Activated CD8-positive, alpha-beta memory T cell treated with anti-CD3 and anti-CD28 coated beads for 4 hours (primary cell): Measurements from ENCODE around the gene SCAND1.
"Not testable (repeated sequence)": the region's sequence is repeated elsewhere in the genome, so short reads cannot be mapped to it uniquely, and the experiment has no call there.

Experiments used
- DNase-seq, 2 donors: peaks; one replicate each; pipeline ENCODE4 v3.0.0-alpha.2; 2020; ENCODE audit warnings: low read depth in 2 of 2

The SCAND1 gene

GRCh38 chr20:35954200-35954906 lies at the start of gene SCAND1:
TSS of gene SCAND1 (minus strand) at chr20:35954502. CDS start at chr20:35954284, 218 bp downstream.
- DNase-seq: peak; percentile 88 to 95

DNA sequence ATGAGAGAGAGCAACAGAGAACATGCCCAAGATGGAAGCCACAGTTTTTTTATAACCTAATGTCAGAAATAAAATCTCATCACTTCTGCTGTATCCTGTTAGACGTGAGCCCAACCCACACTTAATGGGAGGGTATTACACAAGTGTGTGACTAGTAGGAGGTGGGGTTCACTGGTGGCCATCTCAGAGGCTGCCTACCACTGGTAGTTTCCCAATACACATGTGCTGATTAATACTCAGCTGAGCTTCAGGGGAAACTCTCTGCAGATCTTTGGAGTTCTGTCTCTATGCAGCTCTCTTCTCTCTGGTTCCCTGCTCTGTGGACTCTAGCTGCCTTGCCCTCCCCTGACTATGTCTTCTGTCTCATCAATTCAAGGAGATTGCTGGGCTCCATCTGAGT lies 49.7 kb upstream of the SCAND1 start:
- no peak for DNase-seq

- DNase-seq: no peak
Measured at GRCh38 chr20:36002855-36003254, 48.6 kb upstream of the SCAND1 start.

GRCh38 chr20:36001331-36001730 lies 47.0 kb upstream of the SCAND1 start:
- not testable (repeated sequence) for DNase-seq

DNA sequence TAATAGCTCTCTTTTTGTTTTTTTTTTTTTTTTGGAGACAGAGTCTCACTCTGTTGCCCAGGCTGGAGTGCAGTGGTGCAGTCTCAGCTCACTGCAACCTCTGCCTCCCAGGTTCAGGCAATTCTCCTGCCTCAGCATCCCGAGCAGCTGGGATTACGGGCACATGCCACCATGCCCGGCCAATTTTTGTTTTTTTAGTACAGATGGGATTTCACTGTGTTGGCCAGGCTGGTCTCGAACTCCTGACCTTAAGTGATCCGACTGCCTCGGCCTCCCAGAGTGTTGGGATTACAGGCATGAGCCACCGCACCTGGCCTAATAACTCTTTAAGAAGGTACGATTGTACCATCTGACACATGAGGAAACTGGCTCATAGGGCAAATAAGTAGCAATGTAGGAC lies 42.2 kb upstream of the SCAND1 start:
- DNase-seq: not testable (repeated sequence)

- DNase-seq: peak; percentile 56 to 63
Measured at GRCh38 chr20:35994994-35995453, 40.7 kb upstream of the SCAND1 start.

DNA sequence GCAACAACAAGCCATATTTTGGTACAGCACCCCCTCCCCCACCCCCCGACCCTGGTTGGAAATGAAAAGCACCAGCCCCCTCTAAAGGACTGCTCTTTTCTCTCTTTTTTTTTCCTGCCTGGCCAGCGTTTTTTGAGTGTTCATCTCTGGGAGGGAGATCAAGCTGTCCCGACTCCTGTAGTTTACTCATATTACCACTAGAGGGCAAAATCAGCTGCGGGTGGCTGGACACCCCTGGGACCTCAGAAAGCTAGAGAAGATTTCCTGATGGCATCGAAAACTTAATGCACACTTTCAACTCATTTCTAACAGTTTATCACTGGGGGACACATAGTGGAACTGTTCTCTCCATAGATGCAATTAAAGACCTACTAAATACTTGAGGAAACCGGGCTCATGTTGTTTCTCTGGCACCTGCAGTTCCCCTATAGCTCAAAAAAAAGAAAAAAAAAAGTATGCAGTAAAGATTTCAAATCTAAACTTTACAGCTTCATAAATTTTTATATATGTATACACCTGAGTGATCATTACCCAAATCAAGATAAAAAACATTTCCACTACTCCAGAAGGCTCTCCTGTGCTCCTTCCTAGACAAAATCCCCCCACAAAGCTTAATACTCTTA lies 38.5 kb upstream of the SCAND1 start:
- DNase-seq: peak in 1 of 2 donors; percentile 14

DNA sequence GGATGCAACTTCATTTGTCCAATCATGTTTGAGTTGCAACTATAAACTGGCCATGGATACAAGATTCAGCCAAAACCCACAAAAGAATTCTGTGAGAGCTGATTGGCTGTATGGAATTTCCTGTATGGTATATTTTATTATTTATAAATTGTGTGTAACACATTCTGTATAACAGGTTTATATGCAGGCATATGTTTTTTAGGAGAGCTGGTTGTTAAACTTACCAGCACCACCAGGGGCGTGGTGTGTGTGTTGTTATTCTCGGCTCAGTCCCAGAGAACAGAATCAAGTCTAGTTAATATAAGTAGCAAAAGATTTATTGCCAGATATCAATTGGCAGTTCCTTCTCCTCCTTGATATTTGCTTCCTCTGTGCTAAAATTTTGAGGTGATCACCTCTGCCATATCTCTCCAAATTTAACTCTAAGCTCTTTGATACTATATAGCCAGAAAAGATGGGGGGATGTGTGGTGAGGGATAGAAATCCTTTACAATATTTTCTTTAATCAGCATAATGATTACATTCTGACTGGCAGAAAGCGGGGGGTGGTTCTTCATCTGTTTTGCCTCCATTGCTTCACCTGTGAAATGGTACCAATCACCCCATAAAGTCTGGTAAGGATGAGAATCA lies 37.0 kb upstream of the SCAND1 start:
- no peak for DNase-seq

DNA sequence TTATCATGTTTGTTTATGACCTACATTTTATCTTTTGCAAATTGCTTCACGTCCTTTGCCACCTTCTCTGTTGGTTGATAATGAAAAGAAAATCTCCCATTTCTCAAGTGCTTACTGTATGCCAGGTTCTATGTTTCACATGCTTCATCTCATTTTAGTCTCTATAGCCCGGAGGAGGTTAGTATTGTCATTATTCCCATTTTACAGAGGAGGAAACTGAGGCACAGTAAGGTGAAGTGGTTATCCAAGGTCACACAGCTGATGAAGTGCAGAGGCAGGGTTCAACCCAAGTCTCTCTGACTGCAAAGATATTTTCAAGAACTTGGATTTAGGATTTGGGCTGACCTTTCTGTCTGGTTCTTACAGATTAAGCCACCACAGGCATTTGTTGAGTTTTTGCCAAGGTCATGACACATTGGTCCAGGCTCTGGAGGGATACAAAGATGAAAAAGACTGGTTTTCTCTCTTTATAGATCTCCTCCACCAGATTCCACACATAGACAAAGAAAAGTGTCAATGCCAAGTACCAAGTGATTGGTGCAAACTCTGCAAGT lies 34.7 kb upstream of the SCAND1 start:
- no peak for DNase-seq

DNA sequence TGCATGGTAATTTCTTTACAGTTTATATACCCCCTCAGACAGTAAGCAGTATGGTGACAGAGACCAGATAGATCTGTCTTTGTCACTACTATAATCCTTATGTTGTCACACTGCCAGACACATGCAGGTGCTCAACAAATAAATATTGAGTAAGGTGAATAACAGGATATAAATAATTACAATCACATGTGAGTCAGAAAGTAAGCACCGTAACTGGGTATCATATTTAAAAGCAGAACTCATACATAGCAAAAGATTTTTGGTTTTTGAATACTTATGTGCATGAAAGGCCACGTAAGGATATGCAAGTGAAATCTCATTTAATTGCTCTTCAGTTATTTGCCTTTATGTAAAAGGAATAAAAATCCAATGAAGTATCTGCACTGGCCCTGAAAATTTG lies 31.5 kb upstream of the SCAND1 start:
- DNase-seq: no peak

- no peak for DNase-seq
Measured at GRCh38 chr20:35984382-35984781, 30.1 kb upstream of the SCAND1 start.

GRCh38 chr20:35981969-35982368 lies 27.7 kb upstream of the SCAND1 start:
- DNase-seq: no peak

DNA sequence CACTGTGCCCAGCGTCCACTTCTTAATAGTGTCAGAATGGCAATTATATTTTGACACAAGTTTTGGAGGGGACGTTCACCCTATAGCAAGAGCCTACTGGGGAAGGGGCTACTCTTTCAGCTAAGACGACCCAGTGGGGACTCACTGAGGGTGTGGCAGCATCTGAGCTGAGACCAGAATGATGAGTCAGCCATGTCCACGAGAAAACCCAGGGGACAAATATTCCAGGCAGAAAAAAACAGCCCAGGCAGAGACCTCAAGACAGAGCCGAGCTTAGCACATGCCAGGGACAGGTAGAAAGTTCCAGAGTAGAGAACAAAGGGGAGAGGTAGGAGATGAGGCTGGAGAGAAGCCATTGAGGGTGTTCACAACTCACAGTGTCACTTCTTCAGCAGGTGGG lies 25.2 kb upstream of the SCAND1 start:
- no peak for DNase-seq

- DNase-seq: no peak
Measured at GRCh38 chr20:35978041-35978513, 23.8 kb upstream of the SCAND1 start.

- DNase-seq: no peak
Measured at GRCh38 chr20:35975576-35976373, 21.5 kb upstream of the SCAND1 start.

DNA sequence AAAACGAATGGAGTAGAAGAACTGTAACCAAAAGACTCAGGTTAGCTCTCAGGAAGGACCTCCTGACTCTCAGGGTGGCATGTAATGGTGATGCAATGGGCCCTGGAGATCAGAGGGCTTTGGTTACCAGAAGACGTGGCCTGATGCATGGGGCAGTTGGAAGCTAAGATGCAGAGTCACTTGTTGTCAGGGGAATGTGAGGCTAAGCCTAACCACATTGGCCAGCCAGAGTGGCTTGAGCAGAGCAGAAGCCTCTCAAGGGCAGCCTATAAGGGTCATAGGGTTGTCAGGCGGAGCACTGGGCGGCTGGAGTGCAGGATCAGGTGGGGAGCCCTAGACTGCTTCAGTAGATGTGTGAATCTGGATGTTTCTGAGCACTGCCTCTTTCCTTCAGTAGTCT lies 20.0 kb upstream of the SCAND1 start:
- DNase-seq: no peak

DNA sequence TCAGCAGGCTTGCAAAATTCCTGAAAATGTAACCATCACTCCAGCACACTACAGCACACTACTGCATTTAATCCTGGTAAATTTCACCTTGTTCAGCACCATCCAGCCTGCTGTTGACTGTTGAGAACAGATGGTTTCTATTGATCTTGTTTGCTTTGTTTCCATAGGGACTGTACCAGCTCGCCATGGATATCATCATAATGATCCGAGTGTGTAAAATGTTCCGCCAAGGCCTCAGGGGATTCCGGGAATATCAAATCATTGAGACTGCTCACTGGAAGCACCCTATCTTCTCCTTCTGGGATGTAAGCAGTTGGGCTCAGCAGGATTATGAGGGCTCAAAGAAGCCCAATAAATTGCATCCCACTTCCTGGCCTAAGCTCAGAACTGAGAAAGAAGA lies 18.2 kb upstream of the SCAND1 start:
- DNase-seq: no peak

- no peak for DNase-seq
Measured at GRCh38 chr20:35971981-35972380, 17.7 kb upstream of the SCAND1 start.

- DNase-seq: no peak
Measured at GRCh38 chr20:35968930-35969329, 14.6 kb upstream of the SCAND1 start.

DNA sequence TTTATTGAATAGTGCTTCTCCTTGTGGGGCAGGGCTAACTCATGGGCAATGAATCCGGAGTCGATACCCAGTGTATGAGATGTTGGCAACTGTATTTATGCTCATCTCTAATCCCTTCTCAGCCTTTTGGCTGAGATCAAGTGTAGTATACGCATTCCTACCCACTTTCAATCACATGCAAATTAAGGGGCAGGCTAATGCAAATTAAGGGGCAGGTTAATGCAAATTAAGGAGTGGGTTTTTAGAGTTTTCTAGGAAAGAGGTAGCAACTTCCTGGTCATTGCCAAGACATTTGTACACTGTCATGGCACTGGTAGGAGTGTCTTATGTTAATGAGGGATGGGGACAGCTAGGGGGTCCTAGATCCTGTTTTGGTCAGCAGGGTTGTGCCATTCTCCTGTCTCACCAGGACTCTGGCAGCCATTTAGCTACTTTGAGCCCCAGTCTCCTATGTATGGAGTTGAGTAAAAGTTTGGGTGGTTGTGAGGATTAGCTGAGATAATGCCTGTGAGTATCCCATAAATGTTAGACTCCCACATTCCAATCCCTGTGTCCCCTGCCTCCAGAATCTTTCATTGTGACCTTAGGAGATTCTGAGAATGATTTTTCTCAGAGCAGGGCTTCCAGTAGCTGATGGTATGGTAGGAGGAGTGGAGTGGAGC lies 13.8 kb upstream of the SCAND1 start, which contains the start of gene CNBD2:
Gene CNBD2, plus strand, starts transcription at position 612 of the 662 bp plus-strand sequence. CDS start 173 bp downstream, outside the sequence.
- DNase-seq: no peak

GRCh38 chr20:35963878-35964277 lies 9.6 kb upstream of the SCAND1 start:
- DNase-seq: no peak
